ENCODE data around the gene NINJ2. TPM values are rescaled to one million over a fixed set of nuclear protein-coding genes. Genes with fewer than 3 reads are reported as not detected.

NINJ2 gene
- total and polyA plus RNA-seq, 10 of the 15 experiments (the other 5 are each of a cell fraction or from before 2014, with no cell fraction given) = 8.9 to 51.6 (median 21.3) TPM

- 0 out of 2 replicates have a peak, but pooled peaks have one; percentile 46 for TF ChIP-seq EED (IDR thresholded peaks at IDR 0.05; ENCODE audit: low read depth)
- TF ChIP-seq MYB (IDR thresholded peaks at IDR 0.05; ENCODE audit: borderline replicate concordance, low read depth, low read length) = no peak
- TF ChIP-seq ZNF622 (IDR thresholded peaks at IDR 0.05) = no peak
- TF ChIP-seq RBBP5 (conservative IDR thresholded peaks at IDR 0.05) = no peak
- TF ChIP-seq RELA (IDR thresholded peaks at IDR 0.05; ENCODE audit: borderline replicate concordance, partially characterized antibody) = no peak
- peak; percentile 81 for TF ChIP-seq SPI1 (IDR thresholded peaks at IDR 0.05; ENCODE audit: borderline replicate concordance, insufficient read depth, low read depth, low read length)
- TF ChIP-seq JUND (IDR thresholded peaks at IDR 0.05; ENCODE audit: low read depth, low read length) = no peak
- no peak for TF ChIP-seq FOS (IDR thresholded peaks at IDR 0.05; ENCODE audit: borderline replicate concordance, extremely low read depth, insufficient read length)
- TF ChIP-seq USF1 (IDR thresholded peaks at IDR 0.05; ENCODE audit: borderline replicate concordance, extremely low read length, insufficient read depth, low read depth, low read length) = no peak
- no peak for TF ChIP-seq JUNB (IDR thresholded peaks at IDR 0.05)
Observed at GRCh38 chr12:636632-637031, 26.6 kb downstream of the NINJ2 start (continued).

GRCh38 chr12:633731-634130 lies 29.5 kb downstream of the NINJ2 start:
- H3K9me3 ChIP-seq (replicated peaks; ENCODE audit: control insufficient read depth, insufficient read depth, low read length) = no peaks in the 10 kb centered on the region
- H3K4me1 ChIP-seq (ENCODE audit: control insufficient read depth, insufficient read depth, low read length) = peaks cover 16% of the 10 kb centered on the region
- TF ChIP-seq, protein P1, sequence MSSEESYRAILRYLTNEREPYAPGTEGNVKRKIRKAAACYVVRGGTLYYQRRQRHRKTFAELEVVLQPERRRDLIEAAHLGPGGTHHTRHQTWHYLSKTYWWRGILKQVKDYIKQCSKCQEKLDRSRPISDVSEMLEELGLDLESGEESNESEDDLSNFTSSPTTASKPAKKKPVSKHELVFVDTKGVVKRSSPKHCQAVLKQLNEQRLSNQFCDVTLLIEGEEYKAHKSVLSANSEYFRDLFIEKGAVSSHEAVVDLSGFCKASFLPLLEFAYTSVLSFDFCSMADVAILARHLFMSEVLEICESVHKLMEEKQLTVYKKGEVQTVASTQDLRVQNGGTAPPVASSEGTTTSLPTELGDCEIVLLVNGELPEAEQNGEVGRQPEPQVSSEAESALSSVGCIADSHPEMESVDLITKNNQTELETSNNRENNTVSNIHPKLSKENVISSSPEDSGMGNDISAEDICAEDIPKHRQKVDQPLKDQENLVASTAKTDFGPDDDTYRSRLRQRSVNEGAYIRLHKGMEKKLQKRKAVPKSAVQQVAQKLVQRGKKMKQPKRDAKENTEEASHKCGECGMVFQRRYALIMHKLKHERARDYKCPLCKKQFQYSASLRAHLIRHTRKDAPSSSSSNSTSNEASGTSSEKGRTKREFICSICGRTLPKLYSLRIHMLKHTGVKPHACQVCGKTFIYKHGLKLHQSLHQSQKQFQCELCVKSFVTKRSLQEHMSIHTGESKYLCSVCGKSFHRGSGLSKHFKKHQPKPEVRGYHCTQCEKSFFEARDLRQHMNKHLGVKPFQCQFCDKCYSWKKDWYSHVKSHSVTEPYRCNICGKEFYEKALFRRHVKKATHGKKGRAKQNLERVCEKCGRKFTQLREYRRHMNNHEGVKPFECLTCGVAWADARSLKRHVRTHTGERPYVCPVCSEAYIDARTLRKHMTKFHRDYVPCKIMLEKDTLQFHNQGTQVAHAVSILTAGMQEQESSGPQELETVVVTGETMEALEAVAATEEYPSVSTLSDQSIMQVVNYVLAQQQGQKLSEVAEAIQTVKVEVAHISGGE (CRISPR knock-in tag; IDR thresholded peaks at IDR 0.05) = no peak
- no peak for TF ChIP-seq KAT2A (conservative IDR thresholded peaks at IDR 0.05; ENCODE audit: control insufficient read depth, low read depth, low read length)
- FAIRE-seq = no peak
- intact Hi-C loops (cut with micrococcal nuclease; ENCODE audit: unreplicated experiment) = loop anchor here (5.0 kb wide), 1 partner anchor 179 kb away; no protein-coding TSS in a partner anchor
- H3K36me3 ChIP-seq (ENCODE audit: control insufficient read depth in 2 of 2, insufficient read depth in 2 of 2, low read length in 1 of 2) = no peaks in the 10 kb centered on the region
- no peak overlapping the region for H3K4me2 ChIP-seq (ENCODE audit: control insufficient read depth, insufficient read depth)
- no peaks in the 10 kb centered on the region for H4K20me1 ChIP-seq (ENCODE audit: control insufficient read depth, insufficient read depth)
- ChIA-PET SMC1A (ENCODE audit: uncharacterized antibody, unreplicated experiment) (interaction anchor here (1.9 to 4.3 kb wide), 3 partner anchors 8 to 52 kb away, joined by 8 to 38 read pairs (median 9); no protein-coding TSS in a partner anchor), RAD21 (ENCODE audit: unreplicated experiment) (interaction anchor here (1.1 to 4.7 kb wide), 3 partner anchors 9 to 117 kb away, joined by 3 to 46 read pairs (median 9); partner anchors contain the start of gene WNK1), CTCF (interaction anchor here (0.6 kb wide), 1 partner anchor 114 kb away, joined by 3 read pairs; no protein-coding TSS in a partner anchor), POLR2A (interaction anchor here (1.4 to 4.6 kb wide), 4 partner anchors 12 to 117 kb away, joined by 5 to 40 read pairs (median 20); no protein-coding TSS in a partner anchor)
- H3K4me3 ChIP-seq = no peak overlapping the region
- no peak overlapping the region for H2AFZ ChIP-seq (ENCODE audit: control insufficient read depth, low read depth, low read length)
- H3K9ac ChIP-seq (ENCODE audit: control insufficient read depth, insufficient read depth, low read length) = no peak overlapping the region
- no peaks in the 10 kb centered on the region for H3K27me3 ChIP-seq (replicated peaks in 1 of 2; ENCODE audit: control insufficient read depth in 2 of 2, insufficient read depth in 2 of 2, low read length in 1 of 2)
- in situ Hi-C loops (cut with MboI) = no loop called here
- ATAC-seq = no peak
- DNase-seq (ENCODE audit: low read depth, low spot score) = no peak
- peaks cover 11% of the 10 kb centered on the region for H3K79me2 ChIP-seq (ENCODE audit: control insufficient read depth, insufficient read depth, low read length)
- WGBS (ENCODE audit: insufficient coverage, insufficient replicate concordance, low lambda C conversion rate, missing lambda C conversion rate) = 66% methylated on average over 2 of the region's 2 CpGs
- no peak overlapping the region for H3K27ac ChIP-seq (ENCODE audit: control insufficient read depth, insufficient read depth)
- no TSS peak for BruUV-seq (replicated peaks)

All from GM12878 (cell line).